ENCODE data around the gene HOXD4.

HOXD4 gene

DNA sequence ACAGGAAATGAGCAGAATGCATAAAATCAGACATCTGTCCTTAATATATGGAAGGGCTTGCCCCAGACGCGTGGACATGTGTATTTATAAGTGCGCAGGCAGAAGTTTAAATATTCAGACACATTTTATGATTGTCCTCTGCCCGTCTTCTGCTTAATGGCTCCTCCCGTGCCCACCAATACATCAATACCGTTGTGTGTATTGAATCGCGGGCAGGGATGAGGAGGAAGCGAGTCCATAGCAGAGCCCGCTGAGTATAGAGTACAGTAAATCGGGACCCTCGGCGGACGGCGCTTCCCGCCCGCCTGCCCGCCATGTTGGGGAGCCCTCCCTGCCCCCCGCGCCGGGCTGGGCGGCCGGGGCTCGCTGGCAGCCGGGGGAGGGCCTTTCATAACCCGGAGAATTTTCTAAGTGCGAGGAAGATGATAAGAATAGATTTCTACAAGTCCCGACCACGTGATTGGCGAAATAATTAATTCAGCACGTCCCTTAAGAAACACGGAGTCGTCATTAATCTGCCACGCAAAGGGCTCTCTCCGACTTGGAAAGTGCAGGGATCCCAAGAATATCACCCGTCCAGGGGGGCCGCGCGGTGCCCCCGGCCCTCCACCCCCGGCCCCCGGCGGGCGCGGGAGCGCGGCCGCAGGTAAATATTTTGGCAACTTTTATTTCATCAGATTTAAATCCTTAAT, 5.6 kb downstream of the HOXD4 start, which contains the start of gene HOXD3:
Gene HOXD3, plus strand, starts transcription at position 501 of the 692 bp plus-strand sequence. CDS start 11,808 bp downstream, outside the sequence.
- DNase-seq (ENCODE audit: extremely low read depth in 1 of 2, low read depth in 1 of 2), result no peak

DNA sequence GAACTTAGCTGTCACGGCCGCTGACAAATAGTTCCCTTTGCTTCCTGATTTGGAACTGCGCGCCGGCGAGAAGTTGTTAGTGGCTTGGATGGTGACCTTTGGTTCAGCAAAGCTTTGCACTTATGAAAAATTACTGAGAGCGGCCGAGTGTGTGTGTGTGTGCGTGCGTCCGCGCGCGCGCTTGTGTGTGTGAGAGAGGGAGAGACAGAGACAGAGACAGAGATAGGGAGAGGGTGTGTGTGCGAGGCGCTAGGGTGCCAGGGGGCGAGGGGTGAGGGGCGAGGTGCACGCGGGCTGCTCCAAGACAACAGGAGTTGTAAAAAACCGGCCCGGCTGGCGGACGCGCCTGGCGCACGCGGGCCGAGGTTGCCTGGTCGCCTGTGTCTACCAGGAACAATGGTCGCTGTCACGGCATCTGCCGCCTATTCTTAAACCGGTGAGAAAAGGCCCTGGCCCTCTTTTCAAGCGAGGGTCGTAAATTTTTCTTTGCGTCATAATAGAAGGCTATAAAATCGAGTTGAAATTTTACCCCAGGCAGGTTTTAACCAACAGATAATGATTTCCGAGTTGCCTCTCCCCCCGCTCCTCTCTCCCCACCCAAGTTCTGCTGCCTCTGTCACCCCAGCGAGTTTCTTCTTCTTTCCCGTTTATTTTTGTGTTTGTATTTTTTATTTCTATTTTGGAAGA, 6.3 kb downstream of the HOXD4 start:
- no peak for DNase-seq (ENCODE audit: extremely low read depth in 1 of 2, low read depth in 1 of 2)

DNA sequence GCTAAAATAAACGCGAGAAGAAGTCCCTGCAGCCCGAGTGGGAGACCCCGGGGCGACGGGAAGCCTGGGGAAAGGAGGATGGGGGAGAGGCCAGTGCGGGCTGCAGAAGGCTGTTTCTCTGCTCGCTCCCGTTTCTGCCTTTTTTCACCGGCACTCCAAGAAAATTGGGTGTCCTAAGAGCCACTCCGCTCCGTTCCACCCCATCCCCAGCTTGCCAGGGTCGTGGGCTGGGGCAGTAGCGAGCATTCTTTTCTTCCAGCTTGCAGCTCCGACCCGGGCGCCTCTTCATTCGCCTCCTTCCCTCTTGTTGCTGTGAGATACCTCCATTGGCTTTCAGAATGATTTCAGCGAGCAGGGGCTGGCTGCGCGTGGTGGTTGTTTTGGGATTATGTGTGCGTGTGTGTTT, 6.8 kb downstream of the HOXD4 start:
- no peak for DNase-seq (ENCODE audit: extremely low read depth in 1 of 2, low read depth in 1 of 2)

DNA sequence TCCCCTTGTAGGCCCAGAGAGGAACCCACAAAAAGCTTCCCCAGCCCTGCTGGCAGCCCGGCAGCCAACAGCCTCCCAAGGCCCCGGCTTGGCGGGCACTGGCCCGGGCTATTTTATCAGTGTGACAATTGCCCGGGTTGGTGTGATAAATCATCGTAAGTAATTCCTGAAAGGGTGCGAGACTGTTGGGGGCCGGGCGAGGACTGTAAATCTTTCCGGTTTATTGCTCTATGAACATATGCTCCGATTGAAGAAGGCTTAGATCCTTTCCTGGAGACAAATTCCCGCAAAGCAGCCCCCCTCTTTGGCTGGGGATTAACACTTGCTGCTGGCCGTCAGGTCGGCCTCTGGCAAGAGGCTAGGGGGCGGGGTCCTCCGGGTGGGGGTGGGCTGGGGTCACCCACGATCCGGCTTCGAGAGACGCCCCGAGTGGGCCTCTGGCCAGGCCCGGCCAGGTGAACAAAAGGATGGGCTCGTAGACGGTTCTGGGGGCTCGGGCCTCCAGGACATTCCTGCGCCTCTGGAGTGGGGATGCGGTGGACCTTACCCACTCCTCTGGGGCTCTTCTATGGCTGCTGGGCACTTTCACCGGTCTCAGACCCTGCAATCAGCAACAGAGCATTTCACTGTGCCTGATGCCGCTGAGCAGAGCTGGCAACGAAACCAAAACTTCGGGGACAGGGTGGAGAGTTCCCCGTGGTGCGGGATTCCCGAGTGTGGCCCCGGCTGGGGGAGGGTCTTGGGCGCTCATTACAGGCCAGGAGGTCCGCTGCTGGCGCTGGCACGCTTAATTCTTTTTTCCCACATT, 7.7 kb downstream of the HOXD4 start:
- no peak for DNase-seq (ENCODE audit: extremely low read depth in 1 of 2, low read depth in 1 of 2)

DNA sequence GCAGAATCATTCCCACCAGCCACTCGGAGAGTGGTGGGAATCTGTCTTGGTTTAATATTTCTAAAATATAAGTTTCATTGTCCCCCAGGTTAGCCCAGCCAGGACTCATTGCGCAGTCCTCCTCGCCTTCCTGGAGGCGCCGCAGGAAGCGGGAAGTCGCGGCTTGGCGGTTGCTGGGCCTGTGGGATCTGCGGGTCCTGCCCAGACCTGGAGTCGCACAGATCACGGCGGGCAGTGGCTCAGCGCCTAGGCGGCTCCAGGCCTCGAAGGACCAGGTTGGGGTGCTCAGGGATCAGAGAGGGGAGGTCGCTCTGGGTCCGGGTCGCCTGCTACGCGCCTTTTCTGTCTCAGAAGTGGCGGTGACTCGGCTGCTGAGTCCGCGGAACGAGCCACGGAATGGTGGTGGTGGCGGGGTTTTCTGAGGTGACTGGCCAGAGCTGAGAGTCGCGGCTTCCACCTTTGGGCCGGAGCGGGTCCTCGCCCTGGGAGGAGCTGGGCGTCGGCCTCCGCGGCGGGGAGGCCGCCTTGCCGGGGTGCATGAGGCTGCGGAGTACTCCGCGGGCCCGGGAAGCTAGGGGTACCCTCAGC, 8.4 kb downstream of the HOXD4 start:
- DNase-seq (ENCODE audit: extremely low read depth in 1 of 2, low read depth in 1 of 2), result no peak

DNA sequence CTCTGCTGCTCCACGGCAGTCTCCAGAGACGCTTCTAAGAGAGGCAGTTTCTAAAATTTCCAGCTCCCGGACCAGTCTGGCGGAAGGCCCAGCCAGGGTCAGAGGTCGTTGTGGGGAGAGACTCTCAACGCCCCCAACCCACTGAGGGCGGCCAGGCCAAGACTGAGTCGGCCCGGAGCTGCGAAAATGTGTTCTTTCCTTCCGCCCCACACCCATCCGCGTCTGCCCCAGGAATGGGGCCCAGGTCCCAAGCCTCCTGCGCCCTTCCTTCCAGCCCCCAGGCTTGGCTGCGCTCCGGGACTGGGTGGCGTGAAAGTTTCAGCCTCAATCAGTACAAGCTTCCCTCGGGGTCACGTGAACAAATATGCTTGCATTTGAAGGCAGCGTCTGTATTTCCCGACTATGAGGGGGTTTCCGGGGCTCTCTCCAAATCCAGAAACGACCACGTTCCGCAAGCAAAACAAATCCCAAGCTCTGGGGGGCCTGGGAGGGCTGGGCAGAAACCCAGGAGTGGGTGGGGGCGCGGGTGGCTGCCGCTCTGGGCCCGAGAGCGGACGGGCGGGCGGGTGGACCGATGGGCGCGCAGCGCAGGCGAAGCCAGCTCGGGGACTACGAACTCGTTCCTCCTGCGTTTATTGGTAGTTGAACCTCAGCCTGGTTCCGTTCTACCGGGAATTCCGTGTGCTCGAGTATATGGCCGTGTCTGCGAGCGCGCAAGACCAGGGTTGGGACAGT, 9.1 kb downstream of the HOXD4 start:
- no peak for DNase-seq (ENCODE audit: extremely low read depth in 1 of 2, low read depth in 1 of 2)

DNA sequence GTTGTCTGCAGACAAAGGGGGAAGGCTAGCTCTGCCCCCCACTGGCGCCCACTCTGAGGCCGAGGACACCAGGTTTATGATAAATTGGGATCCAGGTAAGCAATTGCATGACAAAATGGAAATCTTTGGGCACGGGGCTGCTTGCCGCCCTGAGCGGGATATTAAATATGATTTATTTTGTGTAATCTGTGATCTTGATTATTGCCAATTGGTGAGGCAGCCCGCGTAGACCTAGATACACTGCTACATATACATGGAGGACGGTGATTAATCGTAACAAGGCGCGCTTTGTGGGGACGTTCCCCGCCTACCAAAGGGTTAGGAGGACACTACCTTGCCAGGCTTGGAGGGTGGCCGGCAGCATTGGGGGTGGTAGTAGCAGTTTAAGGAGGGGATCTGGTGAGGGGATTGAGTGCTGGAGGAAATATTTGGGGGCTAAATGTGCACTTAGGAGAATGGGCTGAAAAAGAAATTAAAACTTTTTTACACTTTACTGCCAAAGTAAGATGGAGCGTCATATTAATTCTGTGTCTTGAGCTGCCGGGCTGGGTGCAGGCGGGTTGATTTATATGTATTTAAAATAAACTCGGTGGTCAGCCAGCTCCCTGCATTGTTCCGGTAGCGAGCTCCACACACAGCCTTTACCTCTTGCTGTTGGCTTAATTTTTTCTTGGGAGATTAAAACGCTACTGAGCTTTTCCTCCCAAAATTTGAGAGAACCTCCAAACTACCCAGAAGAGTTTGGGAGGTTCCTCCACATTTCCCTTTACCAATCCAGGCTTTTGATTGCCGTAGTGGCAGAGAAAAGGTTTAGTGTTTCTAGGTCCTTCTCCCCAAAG, 9.9 kb downstream of the HOXD4 start:
- DNase-seq (ENCODE audit: extremely low read depth in 1 of 2, low read depth in 1 of 2), result no peak

DNA sequence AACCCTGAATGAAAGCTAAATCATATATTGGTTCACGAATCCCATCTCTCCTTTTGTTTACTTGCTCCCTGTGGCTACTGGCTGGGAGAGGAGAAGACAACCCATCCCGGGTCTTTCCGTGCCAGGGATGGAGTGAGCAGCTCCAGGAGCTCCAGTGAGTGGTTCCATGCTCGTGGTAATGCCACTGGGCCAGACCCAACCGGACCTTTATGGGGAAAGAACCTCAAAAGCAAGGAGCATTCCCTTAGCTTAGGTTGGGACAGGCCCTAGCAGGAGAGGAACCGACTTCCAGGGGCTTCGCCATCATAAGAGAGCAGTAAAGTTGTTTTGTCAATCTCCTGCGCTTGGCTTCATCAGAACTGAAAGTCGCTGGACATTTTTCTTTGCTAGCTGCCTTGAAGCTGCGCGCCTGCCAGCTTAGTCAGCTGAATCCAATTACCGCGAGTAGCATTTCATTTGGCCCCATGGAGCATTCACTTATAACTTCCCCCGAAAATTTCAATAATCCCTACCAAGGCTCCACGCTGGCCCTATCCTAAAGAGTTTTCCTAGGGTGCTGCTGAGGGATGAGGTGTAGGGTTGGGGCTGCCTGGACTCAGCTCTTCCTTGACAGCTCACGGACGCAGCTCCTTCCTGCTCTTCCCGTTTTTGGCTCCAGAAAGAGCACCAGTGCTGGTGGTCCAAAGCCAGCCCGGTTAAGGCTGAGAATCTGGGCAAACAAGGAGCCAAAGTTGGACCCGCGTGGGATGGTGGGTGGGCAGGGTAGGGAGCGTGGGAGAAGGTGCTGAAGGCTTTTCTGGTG, 10.7 kb downstream of the HOXD4 start:
- DNase-seq (ENCODE audit: extremely low read depth in 1 of 2, low read depth in 1 of 2), result no peak

DNA sequence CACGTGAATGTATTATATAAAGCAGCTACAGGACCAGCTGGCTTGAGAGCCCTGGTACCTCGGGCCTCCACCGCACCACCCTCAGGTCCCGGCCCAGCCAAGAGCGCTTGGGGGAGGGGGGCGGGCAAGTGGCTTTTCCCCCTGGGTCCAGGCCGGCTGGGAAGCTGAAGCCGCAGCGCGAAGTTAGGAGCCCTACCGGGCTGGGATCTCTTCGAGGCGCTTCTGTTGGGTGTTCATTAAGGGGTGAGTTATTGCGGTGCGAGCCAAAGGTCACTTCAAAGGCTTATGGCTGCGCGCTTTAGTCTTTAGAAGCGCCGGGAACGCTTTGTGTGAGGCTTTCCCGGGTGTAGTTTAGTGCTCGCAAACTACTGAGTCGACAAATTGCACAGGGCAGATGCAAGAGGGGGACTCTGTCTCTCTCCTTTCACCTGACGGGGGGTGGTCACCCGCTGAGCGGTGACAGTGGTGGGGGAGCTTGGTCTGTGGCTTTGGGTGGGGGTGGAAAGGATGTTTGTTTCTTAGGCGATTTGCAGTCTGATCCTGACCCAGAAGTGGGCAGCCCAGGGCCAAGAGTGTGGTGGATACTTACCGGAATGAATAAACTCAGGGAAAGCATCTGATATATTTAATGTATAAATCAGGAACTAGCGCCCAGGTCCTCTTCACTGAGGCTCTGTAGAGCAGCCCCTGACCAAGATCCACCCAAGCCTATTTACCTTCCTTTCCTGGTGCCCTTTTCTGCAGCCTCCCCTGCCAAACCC, 11.7 kb downstream of the HOXD4 start:
- no peak for DNase-seq (ENCODE audit: extremely low read depth in 1 of 2, low read depth in 1 of 2)

DNA sequence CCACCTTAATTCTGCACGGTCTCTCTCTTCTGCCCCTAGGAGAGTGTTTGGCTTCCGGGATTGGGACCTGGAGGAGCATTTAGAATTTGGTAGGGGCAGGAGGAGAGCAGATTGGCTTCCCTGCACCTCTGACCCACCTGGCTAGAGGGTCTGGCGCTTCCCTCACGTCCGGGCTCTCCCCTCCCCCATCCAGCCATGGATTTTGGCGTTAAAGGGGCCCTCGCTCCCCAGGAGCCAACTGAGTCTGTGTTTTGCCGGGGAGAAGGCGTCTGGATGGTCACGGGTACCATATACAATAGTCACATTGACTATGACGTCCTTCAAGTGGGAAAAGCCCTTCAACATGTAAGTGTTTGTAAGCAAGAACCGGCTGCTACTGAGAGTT, 12.3 kb downstream of the HOXD4 start:
- DNase-seq (ENCODE audit: extremely low read depth in 1 of 2, low read depth in 1 of 2), result no peak

DNA sequence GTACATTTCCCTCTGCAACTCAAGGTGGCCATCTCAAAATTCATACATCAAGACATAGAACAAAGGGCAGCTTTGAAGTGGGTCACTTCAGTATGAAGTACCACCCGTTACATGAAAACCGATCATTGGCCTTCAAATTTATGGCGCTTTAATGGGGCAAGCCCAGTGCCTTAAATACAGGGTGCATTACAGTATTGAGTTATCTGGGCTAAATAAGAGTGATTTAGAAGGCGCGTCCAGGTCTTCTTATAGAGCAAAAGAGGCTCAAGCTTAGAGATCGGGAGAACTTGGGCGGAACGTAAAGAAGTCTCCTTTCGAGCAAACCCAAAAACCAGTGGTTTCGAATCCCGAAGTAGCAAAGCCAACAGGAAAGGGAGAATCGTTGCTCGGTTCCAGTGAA, 12.9 kb downstream of the HOXD4 start:
- DNase-seq (ENCODE audit: extremely low read depth in 1 of 2, low read depth in 1 of 2), result no peak

DNA sequence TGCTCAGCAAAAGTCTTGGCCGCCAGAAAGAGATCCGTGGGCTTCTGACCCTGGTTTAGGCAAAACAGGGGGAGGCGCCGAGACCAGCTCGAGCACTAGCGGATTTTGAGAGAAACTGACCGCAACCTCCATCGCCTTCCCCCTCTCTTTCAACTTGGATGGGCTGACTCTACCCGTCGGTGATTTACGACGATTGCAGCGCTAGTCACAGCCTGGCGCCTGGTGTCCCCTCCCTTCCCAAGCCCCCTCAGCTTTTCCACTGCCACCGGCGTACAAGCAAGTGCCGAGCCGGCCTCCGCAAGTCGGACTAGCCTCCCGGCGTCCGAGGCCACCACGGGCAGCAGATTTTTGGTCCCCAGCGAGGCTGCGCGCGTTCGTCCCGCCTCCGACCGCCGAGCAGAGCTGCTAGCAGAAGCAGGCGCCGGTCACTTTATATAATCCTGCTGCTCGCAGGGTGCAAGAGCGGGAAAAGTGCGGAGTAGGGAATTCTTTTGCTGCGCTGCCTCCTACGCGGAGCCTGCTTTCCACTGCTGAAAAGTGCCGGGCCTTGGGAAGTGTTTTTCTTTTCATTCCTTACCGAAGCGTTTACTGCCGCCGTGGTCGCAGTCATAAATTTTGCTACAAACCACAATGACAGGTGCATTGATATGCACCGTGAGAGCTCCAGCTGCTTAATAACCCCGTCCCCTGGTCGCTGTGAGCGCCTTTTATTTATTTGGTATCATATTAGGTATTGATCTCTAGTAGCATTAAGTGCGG, 13.4 kb downstream of the HOXD4 start:
- no peak for DNase-seq (ENCODE audit: extremely low read depth in 1 of 2, low read depth in 1 of 2)

DNA sequence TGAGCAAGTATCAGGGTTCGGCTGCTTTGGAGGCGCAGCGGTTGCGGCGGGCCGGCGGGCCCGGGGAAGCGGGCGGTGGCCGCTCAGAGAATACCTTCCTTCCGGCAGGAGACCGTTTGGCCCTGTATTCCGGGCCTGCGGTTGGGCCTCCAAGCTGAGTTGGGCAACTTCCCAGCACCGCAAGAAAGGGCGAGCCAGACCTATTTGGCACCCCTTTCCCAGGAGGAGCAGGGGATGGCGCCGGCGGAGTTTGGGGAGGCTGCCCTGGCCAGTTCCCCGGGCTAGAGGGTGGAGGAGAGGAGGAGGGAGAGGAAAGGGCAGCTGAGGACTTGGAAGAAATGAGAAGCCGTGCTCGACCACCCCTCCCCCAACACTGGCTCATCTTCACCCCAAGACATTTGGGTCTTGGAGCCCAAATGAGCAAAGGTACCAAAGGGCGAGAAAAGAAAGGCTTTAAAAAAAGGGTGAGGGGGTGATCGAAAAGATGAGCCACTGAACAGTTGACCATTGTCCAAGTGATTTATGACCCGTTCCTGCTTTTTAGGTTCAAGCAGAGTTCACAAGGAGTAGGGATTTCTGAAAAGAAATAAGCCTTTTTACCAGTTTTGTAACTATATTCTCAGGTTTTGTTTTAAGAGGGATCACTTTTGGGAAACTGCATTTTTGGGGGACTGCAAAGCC, 14.2 kb downstream of the HOXD4 start:
- no peak for DNase-seq (ENCODE audit: extremely low read depth in 1 of 2, low read depth in 1 of 2)

DNA sequence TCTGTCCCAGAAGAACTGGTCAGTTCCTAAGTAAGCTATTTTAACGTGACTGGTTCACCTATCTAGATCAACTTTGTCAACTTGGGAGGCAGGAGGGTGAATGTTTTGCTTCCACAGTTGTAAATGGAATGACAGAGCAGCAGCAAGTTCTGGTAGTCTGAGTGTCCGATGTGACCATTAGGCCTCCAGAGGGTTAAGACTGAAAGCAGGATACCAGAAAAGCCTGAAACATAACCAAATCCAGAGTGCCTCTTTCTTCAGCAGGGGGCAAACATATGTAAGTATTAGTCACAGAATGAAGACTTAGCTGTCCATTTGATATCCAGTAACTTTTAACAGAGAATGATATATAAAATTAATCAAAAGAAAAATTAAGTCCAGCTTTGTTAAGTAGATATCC, 14.9 kb downstream of the HOXD4 start:
- DNase-seq (ENCODE audit: extremely low read depth in 1 of 2, low read depth in 1 of 2), result no peak

DNA sequence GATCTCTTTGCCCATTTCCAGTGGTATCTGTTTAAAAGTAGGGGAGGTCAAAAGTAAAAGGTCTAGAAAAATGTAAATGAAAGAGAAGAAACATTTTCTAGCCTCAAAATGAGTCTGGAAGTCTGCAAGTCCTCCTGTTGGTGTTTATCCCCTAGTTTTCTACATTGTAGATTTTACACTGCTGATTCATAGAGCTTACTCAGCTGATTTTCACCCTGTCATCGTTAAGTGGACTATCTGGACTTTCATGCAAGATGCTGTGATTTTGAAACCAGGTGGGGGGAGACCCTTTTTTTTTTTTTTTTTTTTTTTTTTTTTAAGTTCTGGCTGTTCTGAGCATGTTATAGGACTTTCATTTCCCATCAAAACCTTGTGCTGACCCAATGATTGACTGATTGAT, 16.0 kb downstream of the HOXD4 start:
- DNase-seq (ENCODE audit: extremely low read depth in 1 of 2, low read depth in 1 of 2), result no peak

DNA sequence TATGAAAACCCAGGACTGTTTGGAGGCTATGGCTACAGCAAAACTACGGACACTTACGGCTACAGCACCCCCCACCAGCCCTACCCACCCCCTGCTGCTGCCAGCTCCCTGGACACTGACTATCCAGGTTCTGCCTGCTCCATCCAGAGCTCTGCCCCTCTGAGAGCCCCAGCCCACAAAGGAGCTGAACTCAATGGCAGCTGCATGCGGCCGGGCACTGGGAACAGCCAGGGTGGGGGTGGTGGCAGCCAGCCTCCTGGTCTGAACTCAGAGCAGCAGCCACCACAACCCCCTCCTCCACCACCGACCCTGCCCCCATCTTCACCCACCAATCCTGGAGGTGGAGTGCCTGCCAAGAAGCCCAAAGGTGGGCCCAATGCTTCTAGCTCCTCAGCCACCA, 17.8 kb downstream of the HOXD4 start:
- DNase-seq (ENCODE audit: extremely low read depth in 1 of 2, low read depth in 1 of 2), result no peak

DNA sequence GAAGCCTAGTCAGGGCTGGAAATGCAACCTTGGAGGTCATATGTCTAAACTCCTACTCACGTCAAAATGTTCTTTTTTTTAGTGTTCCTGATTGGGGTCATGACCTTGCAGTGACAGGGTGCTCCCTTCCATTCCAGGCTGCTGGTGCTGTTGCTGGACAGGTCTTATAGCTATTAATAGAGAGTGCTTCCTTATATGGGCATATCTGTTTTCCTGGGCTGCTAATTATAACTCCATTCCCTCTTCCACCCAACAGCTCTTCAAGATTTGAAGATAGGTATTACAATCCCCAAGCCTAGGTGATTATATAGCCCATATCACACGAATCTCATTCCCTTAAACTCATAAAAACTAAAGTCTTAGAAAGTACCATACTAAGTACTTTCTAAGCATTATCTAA, 18.4 kb downstream of the HOXD4 start:
- no peak for DNase-seq (ENCODE audit: extremely low read depth in 1 of 2, low read depth in 1 of 2)
